Astrocyte (in vitro differentiated cells and primary cell): ENCODE results near the gene KCNAB1.

ENCODE experiments used
- CTCF ChIP-seq: IDR thresholded peaks from 2 replicates; pipeline ENCODE4 v1.5.1; 2011; ENCODE audit warnings: low read depth, mild to moderate bottlenecking, inconsistent platforms, low read length, moderate library complexity; ENCODE audit not compliant: insufficient read depth
- EZH2 ChIP-seq: IDR thresholded peaks from 2 replicates; pipeline ENCODE4 v1.6.1; 2012; ENCODE audit warnings: mild to moderate bottlenecking, low read length, inconsistent platforms; ENCODE audit not compliant: insufficient read depth

GRCh38 chr3:156495816-156496215 is 375.4 kb downstream of the KCNAB1 start:
- no peak for TF ChIP-seq EZH2
- no peak for TF ChIP-seq CTCF
